SU-DHL-6 (cell line): Measurements from ENCODE around the gene FBXO17.

Experiments
- CTCF ChIP-seq: fragments of 200-600 bp; sonication (generic); IDR thresholded peaks from one replicate; pipeline ENCODE4 v1.5.1; 2017; ENCODE audit warnings: antibody characterized with exemption, mild to moderate bottlenecking, low read length, moderate library complexity; ENCODE audit not compliant: insufficient read depth, poor library complexity, severe bottlenecking
- EZH2phosphoT487 ChIP-seq: fragments of 200-600 bp; sonication (generic), shearing (Covaris generic); conservative IDR thresholded peaks from 2 replicates; pipeline ENCODE4 v1.6.1; 2018; ENCODE audit warnings: mild to moderate bottlenecking, antibody characterized with exemption, low read length, moderate library complexity, mixed read lengths

DNA sequence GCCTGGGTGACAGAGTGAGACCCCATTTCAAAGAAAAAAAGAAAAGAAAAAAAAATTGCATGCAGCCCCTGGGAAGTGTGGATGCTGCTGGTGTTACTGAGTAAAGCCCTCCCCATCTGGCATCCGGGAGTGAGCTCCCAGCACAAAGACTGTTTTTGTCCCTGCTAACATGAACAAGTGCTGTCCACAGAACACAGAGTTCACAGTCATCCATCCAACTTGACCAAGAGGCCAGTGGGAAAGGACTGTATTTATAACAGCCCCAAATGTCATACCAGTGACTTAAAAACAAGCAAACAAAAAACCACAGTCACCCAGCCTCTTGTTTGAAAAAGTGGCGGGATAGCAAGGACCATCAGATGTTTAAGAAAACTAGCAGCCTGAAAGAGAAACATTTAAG, 10.8 kb downstream of the FBXO17 start:
- no peak for TF ChIP-seq CTCF
- no peak for TF ChIP-seq EZH2phosphoT487
